ENCODE measurements around the gene PCNP.
"Not testable (repeated sequence)": the region's sequence is repeated elsewhere in the genome, so short reads cannot be mapped to it uniquely, and the experiment has no call there.

The PCNP gene

GRCh38 chr3:101567528-101568317 is 6.3 kb upstream of the PCNP start:
- DNase-seq: no peak

DNA sequence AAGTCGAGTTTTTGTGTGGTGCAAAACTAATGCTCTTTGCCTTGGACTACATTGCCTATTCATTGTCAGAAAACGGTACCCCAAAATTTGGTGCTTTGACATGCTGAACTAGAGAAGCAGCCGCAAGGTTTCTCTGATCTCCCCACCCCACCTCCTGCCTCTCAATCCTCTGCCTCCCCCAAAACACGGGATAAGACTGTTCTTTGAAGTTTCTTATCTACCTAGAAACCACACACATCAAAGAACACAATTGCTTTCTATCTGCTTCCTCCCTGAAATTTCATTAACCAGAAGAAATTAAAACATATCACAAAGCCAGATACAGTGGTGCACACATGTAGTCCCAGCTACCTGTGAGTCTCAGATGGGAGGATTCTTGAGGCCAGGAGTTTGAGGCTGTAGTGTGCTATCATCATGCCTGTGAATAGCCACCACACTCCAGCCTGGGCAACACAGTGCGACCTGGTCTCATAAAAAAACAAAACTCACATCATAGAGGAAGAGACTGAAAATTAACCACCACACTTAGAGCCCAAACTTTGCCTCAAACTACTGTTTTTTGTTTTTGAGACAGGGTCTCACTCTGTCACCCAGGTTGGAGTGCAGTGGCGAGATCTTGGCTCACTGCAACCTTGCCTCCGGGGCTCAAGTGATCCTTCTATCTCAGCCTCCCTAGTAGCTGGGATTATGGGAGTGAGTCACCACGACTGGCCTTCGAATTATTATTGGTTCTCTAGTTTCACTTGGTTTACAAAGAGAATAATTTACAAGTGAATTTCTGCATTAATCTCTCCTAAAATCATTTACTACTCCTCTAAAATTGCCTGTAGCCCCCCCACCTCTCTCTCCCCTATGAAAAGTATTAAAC is 2.7 kb upstream of the PCNP start:
- no peak for DNase-seq

DNA sequence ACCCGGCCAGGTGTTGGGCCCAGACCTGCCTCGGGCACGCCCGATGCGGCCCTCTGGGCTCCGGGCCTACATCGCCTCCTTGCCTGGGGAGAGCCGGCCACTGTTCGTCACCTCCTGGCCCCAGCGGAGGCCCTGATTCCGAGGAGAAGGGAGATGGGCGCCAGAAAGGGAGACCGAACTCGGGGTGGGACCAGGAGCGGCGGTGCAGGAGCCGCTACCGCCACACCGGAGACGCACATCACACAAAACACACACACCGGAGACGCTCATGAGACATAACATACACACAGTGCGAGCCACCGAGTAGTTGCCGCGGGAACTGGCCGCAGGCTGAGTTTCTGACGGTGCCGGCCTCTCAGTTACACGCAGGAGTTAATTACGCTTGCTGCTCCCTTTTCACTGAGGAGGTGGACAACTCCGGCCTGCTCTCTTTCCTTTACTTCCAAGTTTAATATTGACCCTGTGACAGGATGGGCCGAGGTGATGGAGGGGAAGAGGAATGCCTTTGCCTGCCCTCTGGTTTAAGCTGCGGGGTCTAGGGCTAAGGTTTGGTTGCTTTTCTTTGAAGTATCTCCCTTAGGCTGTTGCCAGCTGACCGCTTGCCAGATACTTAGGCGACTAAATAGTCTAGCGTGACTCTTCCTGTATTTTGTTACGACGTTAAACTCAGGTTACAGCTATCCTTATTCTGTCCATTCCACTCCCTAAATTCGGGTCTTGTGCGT is 570 bp downstream of the PCNP start:
- peak; percentile 39 to 46 for DNase-seq

GRCh38 chr3:101577286-101577685 is 3.3 kb downstream of the PCNP start:
- no peak for DNase-seq

- no peak for DNase-seq
Observed at GRCh38 chr3:101588616-101589015, 14.6 kb downstream of the PCNP start.

- DNase-seq: no peak
Observed at GRCh38 chr3:101591071-101591470, 17.1 kb downstream of the PCNP start.

DNA sequence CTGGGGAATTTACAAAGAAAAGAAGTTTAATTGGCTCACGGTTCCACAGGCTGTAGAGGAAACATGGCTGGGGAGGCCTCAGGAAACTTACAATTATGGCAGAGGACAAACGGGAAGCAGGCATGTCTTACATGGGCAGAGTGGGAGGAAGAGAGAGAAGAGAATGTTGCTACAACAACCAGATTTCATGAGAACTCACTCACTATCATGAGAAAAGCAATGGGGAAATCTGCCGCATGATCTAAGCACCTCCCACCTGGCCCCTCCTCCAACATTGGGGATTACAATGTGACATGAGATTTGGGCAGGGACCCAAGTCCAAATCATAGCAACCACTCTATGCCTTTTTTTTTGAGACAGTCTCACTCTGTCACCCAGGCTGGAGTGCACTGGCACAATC is 28.8 kb downstream of the PCNP start:
- no peak for DNase-seq

DNA sequence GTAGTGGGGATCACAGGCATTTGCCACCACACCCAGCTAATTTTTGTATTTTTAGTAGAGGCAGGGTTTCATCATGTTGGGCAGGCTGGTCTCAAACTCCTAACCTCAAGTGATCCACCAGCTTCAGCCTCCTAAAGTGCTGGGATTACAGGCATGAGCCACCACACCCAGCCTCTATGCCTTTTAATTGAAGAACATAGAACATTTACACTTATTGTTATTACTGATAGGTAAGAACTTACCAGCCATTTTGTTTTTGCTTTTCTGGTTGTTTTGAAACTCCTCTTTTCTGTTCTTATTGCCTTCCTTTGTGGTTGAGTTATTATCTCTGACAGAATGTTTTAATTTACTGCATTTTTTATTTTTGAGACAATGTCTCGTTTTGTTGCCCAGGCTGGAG is 29.2 kb downstream of the PCNP start:
- no peak for DNase-seq

GRCh38 chr3:101605398-101605797 is 31.4 kb downstream of the PCNP start:
- DNase-seq: not testable (repeated sequence)

DNA sequence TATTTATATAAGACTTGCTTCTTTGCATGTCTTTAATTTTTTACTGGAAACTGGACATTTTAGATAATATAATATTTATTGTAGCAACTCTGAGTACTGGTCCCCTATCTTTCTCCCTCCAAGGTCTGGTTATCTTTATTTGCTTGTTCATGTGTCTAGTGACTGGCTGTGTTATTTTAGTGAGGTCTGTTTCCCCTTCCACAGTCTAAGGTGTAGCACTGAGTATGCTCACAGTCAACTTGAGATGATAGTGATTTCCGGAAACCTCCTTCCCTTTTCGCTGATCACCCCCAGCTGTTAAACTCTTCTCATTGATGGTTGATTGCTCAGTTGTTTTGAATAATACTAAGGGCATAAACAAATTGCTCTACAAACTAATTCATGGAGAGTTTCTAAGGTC is 37.0 kb downstream of the PCNP start:
- no peak for DNase-seq

DNA sequence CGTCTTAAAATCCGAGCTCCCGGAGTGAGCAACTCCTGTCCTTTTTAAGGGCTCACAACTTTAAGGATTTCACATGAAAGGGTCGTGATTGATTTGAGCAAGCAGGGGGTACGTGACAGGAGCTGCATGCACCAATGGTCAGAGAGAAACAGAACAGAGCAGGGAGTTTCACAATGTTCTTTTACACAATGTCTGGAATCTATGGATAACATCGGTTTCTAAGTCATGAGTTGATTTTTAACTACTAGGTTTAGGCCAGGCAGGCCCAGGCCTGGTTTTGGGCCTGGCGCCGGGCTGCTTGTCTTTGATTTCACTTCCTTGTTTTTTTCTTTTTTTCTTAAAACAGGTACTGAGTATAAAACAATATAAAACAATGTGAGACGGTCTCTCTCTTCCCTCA is 39.0 kb downstream of the PCNP start:
- not testable (repeated sequence) for DNase-seq

GRCh38 chr3:101615525-101615924 is 41.5 kb downstream of the PCNP start:
- DNase-seq: no peak

- DNase-seq: no peak
Observed at GRCh38 chr3:101617478-101617877, 43.5 kb downstream of the PCNP start.

GRCh38 chr3:101618726-101619125 is 44.7 kb downstream of the PCNP start:
- DNase-seq: no peak

DNA sequence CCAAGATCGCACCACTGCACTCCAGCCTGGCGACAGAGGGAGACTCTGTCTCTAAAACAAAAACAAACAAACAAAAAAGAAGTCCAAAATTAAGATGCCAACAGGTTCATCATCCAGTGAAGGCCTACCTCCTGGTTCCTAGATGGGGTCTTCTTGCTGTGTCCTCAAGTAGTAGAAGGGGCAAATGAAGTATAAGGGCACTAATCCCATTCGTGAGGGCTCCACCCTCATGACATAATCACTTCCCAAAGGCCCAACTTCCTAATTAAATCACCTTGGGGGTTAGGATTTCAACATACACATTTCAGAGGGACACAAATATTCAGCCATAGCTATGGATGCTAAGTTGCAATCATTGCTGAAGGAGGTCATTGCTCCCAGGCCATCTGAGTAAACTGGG is 45.8 kb downstream of the PCNP start:
- no peak for DNase-seq

DNA sequence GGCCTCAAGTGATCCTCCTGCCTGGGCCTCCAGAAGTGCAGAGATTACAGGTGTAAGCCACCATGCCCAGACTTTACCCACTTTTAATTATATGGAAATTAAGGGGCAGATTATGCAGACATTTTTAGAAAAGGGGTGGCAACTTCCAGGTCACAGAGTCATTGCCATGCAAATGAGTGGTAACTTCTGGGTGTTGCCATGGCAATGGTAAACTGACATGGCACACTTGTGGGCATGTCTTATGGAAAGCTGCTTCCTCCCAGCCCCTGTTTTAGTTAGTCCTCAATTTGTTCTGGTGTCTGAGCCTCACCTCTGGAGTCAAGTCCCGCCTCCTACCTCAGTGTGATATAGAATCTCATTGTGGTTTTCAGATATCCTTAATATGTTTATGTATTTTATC is 49.7 kb downstream of the PCNP start:
- no peak for DNase-seq

DNA sequence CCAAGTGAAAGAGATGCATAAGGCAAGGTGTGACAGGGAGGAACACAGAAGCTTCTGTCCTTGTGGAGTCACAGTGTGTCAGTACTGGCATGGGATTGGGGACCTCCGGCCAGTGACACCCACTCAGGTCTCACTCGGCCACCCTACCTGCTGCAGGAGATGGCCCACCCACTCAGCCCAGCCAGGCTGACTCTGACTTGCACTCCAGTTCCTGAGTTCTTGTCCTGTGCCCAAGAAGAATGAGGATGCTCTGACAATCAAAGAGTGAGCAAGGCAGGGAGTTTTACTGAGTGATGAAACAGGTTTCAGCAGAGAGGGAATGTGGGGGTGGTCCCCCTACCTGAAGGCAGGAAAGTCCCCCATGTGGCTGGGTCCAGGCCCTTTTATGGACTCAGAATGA is 50.9 kb downstream of the PCNP start:
- DNase-seq: no peak

- DNase-seq: no peak
Observed at GRCh38 chr3:101625879-101626278, 51.9 kb downstream of the PCNP start.

DNA sequence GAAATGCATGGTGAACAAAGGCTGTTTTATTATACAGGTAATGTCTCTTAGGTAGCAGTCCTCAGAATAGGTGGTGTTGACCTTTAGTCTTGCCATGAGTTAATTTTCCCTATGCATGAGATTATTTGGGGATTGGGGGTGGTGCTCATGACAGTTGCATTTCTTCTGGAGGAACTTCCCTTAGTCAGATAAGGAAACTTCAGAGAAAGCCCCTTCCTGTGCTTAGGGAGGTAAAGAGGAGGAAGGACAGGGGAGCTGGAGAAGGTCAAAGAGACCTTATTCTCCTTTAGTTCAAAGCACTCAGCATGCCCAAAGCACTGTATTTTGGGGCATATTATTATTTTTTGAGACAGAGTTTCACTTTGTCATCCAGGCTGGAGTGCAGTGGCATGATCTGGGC is 55.2 kb downstream of the PCNP start:
- DNase-seq: no peak

- no peak for DNase-seq
Observed at GRCh38 chr3:101631098-101631796, 57.3 kb downstream of the PCNP start.

GRCh38 chr3:101631959-101632358 is 58.0 kb downstream of the PCNP start:
- DNase-seq: not testable (repeated sequence)

- no peak for DNase-seq
Observed at GRCh38 chr3:101632586-101632985, 58.6 kb downstream of the PCNP start.

DNA sequence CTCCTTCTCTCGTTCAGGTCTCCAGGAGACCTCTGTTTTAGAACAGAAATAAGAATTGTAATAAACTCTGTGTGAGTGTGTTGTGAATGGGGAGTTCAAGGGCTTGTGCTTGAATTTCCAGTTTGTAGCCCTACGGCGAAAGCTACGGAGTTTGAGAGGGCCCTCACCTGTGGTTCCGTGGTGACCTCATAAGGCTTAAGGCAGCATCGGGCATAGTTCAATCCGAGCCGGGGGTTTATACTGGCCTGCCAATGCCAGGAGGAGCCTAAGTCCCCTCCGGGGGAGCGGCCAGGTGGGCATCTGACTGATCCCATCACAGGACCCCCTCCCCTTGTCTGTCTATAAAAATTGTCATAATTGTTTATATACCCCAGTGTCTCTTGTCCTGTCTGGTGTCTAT is 59.2 kb downstream of the PCNP start:
- DNase-seq: no peak
